ENCODE measurements around the gene ILF3.
A peak's percentile ranks its signal among the peaks of the same experiment; 100 is the strongest.
"Not testable (repeated sequence)": the region's sequence is repeated elsewhere in the genome, so short reads cannot be mapped to it uniquely, and the experiment has no call there.

The ILF3 gene

DNA sequence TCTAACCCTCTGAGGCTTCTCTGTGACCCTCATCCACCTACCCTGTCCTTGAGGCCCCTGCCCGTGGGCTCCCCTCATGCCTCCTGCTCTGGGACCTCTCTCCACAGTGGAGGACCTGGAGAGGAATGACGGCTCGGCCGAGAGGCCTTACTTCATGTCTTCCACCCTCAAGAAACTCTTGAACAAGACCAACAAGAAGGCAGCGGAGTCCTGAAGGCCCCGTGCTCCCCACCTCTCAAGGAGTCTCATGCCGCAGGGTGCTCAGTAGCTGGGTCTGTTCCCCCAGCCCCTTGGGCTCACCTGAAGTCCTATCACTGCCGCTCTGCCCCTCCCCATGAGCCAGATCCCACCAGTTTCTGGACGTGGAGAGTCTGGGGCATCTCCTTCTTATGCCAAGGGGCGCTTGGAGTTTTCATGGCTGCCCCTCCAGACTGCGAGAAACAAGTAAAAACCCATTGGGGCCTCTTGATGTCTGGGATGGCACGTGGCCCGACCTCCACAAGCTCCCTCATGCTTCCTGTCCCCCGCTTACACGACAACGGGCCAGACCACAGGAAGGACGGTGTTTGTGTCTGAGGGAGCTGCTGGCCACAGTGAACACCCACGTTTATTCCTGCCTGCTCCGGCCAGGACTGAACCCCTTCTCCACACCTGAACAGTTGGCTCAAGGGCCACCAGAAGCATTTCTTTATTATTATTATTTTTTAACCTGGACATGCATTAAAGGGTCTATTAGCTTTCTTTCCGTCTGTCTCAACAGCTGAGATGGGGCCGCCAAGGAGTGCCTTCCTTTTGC, 10.8 kb upstream of the ILF3 start:
- no peak for DNase-seq

DNA sequence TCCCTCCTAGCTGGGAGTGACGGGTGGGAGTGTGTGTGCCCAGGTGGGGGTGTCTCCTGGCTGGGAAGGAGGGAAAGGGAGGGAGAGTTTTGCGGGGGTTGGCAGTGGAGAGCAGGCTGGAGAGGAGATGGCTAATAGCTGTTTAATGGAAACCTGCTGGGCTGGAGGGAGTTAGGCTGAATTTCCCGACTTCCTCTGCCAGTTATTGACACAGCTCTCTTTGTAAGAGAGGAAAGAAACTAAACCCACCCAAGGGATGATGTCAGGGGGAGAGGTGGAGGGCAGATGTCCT, 10.2 kb upstream of the ILF3 start:
- DNase-seq: no peak

GRCh38 chr19:10644260-10645007, 9.7 kb upstream of the ILF3 start:
- peak; percentile 84 for DNase-seq

- DNase-seq: no peak
Measured at GRCh38 chr19:10646456-10647159, 7.5 kb upstream of the ILF3 start.

GRCh38 chr19:10648360-10648759, 5.8 kb upstream of the ILF3 start:
- no peak for DNase-seq

DNA sequence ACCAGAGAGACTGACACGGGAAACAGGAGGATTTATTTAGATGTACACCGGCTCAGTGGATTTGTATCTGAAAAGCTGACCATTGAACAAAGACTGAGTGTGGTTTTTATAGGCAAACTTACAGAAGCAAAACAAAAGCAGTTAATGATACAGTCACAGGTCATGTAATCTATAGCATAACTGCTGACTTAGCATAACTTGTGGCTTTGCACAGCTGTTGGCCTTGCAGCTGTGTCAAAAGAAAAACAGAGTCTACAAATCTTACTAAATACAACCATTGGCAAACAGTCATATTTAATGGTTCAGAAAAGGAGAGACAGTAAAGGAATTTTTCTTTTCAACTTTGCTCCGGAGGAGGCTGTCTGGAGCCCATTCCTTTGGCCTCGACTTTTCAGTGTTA, 2.3 kb upstream of the ILF3 start:
- no peak for DNase-seq

- no peak for DNase-seq
Measured at GRCh38 chr19:10653482-10653731, 739 bp upstream of the ILF3 start.

DNA sequence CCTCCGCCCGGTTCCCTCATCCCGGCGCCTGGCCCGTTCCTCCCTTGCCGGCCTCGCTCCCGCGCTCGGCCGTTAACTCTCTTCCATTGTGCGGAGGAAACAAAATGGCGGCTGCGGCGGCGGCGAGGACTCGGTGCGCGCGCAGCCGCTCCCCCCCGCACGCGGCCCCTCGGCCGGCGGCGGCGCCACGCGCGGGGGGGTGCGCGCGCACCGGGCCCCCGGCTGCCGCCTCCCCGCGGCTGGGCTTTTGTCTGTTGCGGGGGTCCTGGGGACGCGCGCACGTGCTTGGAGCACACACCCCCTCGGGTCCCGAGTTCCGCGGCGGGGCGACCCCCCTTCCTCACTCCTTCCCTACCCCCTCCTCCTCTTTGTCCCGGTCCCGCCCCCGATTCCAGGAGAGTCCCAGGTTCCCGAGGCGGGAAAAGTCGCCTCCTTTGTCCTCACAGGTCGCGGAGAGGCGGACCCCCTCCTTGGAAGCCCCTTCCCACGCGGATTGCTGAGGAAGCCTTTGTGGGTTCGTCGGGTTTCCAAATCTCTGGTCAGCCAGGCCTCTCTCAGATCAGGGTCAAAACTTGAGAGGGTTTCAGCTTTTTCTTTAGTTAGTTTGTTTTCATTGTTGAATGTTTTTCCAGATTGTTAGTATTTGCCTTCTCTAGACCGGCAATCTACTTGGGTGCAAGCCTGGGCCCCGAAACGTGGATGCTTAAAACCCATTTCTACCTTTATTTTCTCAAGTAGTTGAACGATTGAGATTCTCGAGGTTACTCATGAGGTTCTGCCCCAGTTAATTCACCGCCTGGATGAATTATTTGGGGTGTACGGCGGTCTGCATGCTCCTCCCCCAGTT, 687 bp downstream of the ILF3 start:
- peak; percentile 51 for DNase-seq

- no peak for DNase-seq
Measured at GRCh38 chr19:10655457-10656312, 1.5 kb downstream of the ILF3 start.

- no peak for DNase-seq
Measured at GRCh38 chr19:10660346-10660745, 6.2 kb downstream of the ILF3 start.

DNA sequence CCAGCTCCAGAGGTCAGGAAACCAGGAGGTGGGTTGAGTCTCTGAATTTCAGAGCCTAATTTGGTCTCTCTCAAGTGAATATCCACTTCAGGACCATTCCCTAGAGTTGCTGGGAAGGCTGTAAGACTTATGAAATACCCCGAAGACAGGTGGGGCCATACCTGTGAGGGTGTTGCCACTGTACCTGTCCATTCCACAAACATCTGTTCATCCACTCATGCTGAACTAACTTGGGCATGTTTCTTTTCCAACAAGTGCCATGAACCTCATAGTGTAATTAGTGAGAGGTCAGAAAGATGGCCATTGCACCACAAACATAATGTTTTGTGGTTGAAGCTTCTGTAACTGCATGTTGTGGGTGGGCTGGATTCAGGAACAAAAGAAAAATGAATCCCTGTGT, 7.8 kb downstream of the ILF3 start:
- DNase-seq: no peak

DNA sequence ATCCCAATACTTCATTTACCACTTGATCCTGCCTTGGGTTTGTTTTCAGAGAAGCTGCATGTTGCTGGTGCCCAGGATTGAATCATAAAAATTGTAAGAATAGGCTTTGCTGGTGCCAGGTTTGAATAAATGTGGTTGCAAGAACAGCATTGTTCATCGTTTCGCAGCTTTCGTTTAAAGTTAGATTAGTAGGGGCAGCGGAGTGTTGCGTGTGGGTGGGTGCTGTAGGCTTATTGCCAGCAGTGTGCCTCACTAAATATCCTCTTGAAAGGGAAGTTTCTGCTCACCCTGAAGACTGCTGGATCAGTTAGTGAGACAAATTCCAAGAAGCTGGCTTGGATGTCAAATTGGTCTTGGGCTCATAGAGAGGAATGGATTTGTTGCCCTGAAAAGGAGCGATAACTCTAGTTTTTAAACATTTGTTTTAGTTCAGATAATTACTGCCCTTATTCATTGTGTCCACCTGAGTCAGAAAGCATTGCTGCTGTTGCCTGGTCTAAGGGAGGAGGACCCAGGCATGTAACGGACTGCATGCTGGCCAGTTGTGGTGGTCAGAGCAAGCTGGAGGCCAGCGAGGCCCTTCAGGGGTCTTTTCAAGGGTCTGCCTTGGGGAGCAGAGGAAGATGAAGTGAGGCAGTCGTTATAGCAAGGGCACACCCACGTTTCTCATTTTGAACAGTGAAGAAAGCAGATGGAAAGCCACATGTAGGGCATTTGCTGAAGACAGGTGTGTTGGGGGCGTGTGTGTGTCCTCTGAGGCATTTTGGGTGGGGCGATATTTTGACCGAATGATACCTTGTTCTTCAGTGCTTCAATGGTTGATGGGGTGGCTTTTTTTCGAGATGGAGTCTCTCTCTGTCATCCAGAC, 8.5 kb downstream of the ILF3 start:
- no peak for DNase-seq

- not testable (repeated sequence) for DNase-seq
Measured at GRCh38 chr19:10663252-10663563, 9.1 kb downstream of the ILF3 start.

GRCh38 chr19:10667867-10668266, 13.7 kb downstream of the ILF3 start:
- no peak for DNase-seq

DNA sequence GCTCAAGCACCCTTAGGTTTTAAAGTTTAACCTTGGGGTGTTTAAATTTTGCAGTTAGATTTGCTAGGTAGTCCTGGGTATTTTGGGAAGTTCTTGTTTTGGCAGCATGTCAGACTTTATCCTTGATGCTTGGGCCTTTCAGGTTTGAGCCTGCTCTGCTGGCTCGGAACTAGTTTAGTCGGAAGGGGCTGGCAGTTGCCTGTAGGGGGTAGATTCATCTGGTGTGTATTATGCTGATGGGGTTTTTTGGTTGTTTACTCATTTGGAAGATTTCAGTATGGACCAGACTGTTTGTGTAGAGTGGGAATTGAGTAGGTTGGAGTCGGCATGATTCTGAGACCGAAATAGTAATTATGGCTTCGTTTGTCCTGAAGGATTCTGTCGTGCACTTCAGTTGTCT, 15.1 kb downstream of the ILF3 start:
- DNase-seq: no peak

GRCh38 chr19:10670182-10670581, 16.0 kb downstream of the ILF3 start:
- no peak for DNase-seq

GRCh38 chr19:10670876-10671804, 17.0 kb downstream of the ILF3 start:
- DNase-seq: no peak

- not testable (repeated sequence) for DNase-seq
Measured at GRCh38 chr19:10671922-10672321, 17.8 kb downstream of the ILF3 start.

DNA sequence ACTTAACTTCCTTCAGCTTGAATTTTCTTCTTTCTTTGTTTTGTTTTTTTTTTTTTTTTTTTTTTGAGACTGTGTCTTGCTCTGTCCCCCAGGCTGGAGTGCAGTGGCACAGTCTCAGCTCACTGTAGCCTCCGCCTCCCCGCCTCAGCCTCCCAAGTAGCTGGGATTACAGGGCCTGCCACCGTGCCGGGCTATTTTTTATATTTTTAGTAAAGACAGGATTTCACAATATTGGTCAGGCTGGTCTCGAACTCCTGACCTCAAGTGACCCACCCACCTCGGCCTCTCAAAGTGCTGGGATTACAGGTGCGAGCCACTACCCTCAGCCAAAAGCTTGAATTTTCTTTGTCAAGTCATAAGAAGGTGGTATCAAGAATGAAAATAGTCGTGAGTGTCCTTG, 21.1 kb downstream of the ILF3 start:
- not testable (repeated sequence) for DNase-seq

- no peak for DNase-seq
Measured at GRCh38 chr19:10677751-10678150, 23.6 kb downstream of the ILF3 start.
